Keratinocyte (primary cell): ENCODE results near the gene ODAD4. TPM values are rescaled to one million over a fixed set of nuclear protein-coding genes. Genes with fewer than 3 reads are reported as not detected.
"Not testable (repeated sequence)": the region's sequence is repeated elsewhere in the genome, so short reads cannot be mapped to it uniquely, and the experiment has no call there.

ENCODE experiments used
- DNase-seq: peaks from one replicate; pipeline ENCODE4 v3.0.0-alpha.2; 2011; ENCODE audit warnings: low read depth, missing footprints, low spot score
- FAIRE-seq: peaks from 2 replicates; lab custom pipeline; 2011; peaks lifted over from hg19 to GRCh38; lab: Jason Lieb, UNC
- H2AFZ ChIP-seq: 2 replicates; pipeline ENCODE4 v1.6.0; 2012; ENCODE audit warnings: low read length, control low read depth, inconsistent platforms; ENCODE audit not compliant: control insufficient read depth
- H3K27ac ChIP-seq: 2 replicates; pipeline ENCODE4 v1.5.1; 2011; ENCODE audit warnings: low read length; ENCODE audit not compliant: control insufficient read depth, insufficient read depth
- H3K27me3 ChIP-seq: 3 replicates; pipeline ENCODE4 v1.6.0; 2011; ENCODE audit warnings: low read length; ENCODE audit not compliant: control insufficient read depth, insufficient read depth; ENCODE audit errors: extremely low read depth
- H3K36me3 ChIP-seq, 2 experiments: 2 replicates in 1 of 2; 3 replicates in 1 of 2; pipeline ENCODE4 v1.5.1; 2011; ENCODE audit warnings: low read length in 2 of 2, mild to moderate bottlenecking in 1 of 2; ENCODE audit not compliant: control insufficient read depth in 2 of 2, insufficient read depth in 2 of 2; ENCODE audit errors: extremely low read depth in 1 of 2
- H3K4me1 ChIP-seq: 3 replicates; pipeline ENCODE4 v1.5.1; 2011; ENCODE audit warnings: low read length; ENCODE audit not compliant: control insufficient read depth, insufficient read depth; ENCODE audit errors: extremely low read depth
- H3K4me2 ChIP-seq: 3 replicates; pipeline ENCODE4 v1.6.0; 2011; ENCODE audit warnings: low read depth, low read length; ENCODE audit not compliant: control insufficient read depth, insufficient read depth; ENCODE audit errors: extremely low read depth
- H3K4me3 ChIP-seq, 3 experiments: fragments of 200-600 bp in 1 of 3; sonication (generic) in 1 of 3; 2 replicates in 2 of 3; 3 replicates in 1 of 3; pipeline ENCODE4 v1.5.1; 2011 to 2016; ENCODE audit warnings: low read length in 3 of 3, mild to moderate bottlenecking in 3 of 3, control low read depth in 2 of 3, inconsistent platforms in 1 of 3, low read depth in 1 of 3, mixed read lengths in 1 of 3, mixed run types in 1 of 3, moderate library complexity in 1 of 3; ENCODE audit not compliant: control insufficient read depth in 2 of 3, insufficient read depth in 2 of 3; ENCODE audit errors: extremely low read depth in 1 of 3
- H3K79me2 ChIP-seq: 2 replicates; pipeline ENCODE4 v1.6.0; 2012; ENCODE audit warnings: low read length; ENCODE audit not compliant: control insufficient read depth, insufficient read depth
- H3K9ac ChIP-seq: 3 replicates; pipeline ENCODE4 v1.6.0; 2011; ENCODE audit warnings: low read length; ENCODE audit not compliant: control insufficient read depth, insufficient read depth; ENCODE audit errors: extremely low read depth
- H3K9me1 ChIP-seq: 3 replicates; pipeline ENCODE4 v1.6.0; 2011; ENCODE audit warnings: low read length; ENCODE audit not compliant: control insufficient read depth, insufficient read depth; ENCODE audit errors: extremely low read depth
- H3K9me3 ChIP-seq: 2 replicates; pipeline ENCODE4 v1.5.1; 2012; ENCODE audit warnings: low read depth, low read length; ENCODE audit not compliant: control insufficient read depth
- H4K20me1 ChIP-seq: 3 replicates; pipeline ENCODE4 v1.6.0; 2011; ENCODE audit warnings: low read length; ENCODE audit not compliant: control insufficient read depth, insufficient read depth; ENCODE audit errors: extremely low read depth
- EZH2 ChIP-seq: IDR thresholded peaks from one replicate; pipeline ENCODE4 v1.6.1; 2012; ENCODE audit warnings: inconsistent platforms, mild to moderate bottlenecking, low read length, moderate library complexity
- dilution Hi-C: fragments of 300-500 bp; cut with MboI; formaldehyde crosslinking; loops from one replicate; pipeline ENCODE4 v1.7.0; 2020; ENCODE audit warnings: low sequenced_read_pairs; ENCODE audit not compliant: extremely low pct_ligation_motif_present
- polyA plus RNA-seq, 5 experiments: library from polyadenylated mRNA; depleted of rRNA in 3 of 5; stranded (reverse) in 3 of 5; stranded (forward) in 1 of 5; unstranded in 1 of 5; fragments of >200 nt; gene quantifications; 1 replicate in 1 of 5; 2 replicates in 3 of 5; 3 replicates in 1 of 5; pipeline versions ENCODE4 v1.2.1 to v1.2.3, GENCODE V29; 2011 to 2012; ENCODE audit warnings: missing spikeins in 2 of 5, low read depth in 1 of 5, low replicate concordance in 1 of 5
- TF ChIP-seq, protein P1 (sequence below), 3 experiments: IDR thresholded peaks in 1 of 3; conservative IDR thresholded peaks in 1 of 3; optimal IDR thresholded peaks in 1 of 3; 2 replicates in 2 of 3; 3 replicates in 1 of 3; pipeline versions ENCODE3 to v1.5.1; 2011; ENCODE audit warnings: low read length in 3 of 3, mild to moderate bottlenecking in 3 of 3, moderate library complexity in 2 of 3, control low read depth in 1 of 3, inconsistent platforms in 1 of 3; ENCODE audit not compliant: insufficient read depth in 2 of 3; ENCODE audit errors: extremely low read depth in 1 of 3

ODAD4 gene
- polyA plus RNA-seq, 1 donor (not counting 4 experiments of a cell fraction or from before 2014, with no cell fraction given) = 0.20 TPM

DNA sequence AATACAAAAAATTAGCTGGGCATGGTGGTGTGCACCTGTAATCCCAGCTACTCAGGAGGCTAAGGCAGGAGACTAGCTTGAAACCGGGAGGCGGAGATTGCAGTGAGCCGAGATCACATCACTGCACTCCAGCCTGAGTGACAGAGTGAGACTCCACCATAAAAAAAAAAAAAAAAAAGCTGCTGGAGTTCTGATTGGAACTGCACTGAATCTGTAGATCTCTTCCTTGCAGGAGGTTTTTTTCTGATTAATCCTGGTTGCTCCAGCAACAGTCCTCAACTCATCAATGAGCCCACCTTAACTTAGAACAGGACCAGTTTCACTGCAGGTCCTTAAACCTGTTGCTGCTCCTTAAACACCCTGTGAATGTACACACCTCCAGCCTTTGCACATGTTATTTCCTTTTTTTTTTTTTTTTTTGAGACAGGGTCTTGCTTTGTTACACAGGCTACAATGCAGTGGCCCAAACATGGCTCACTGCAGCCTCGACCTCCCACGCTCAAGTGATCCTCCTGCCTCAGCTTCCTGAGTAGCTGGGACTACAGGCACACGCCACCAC lies 1.6 kb upstream of the ODAD4 start:
- no peak overlapping the region for H3K27ac ChIP-seq
- DNase-seq = no peak
- no peak overlapping the region for H3K4me3 ChIP-seq
- no peaks in the 10 kb centered on the region for H3K27me3 ChIP-seq
- H4K20me1 ChIP-seq = no peaks in the 10 kb centered on the region
- no peak overlapping the region for H3K9ac ChIP-seq
- peak overlapping the region; percentile 95 for H3K4me2 ChIP-seq
- no peak overlapping the region for H2AFZ ChIP-seq
- no peaks in the 10 kb centered on the region for H3K9me3 ChIP-seq
- FAIRE-seq = no peak
- H3K79me2 ChIP-seq = no peaks in the 10 kb centered on the region
- H3K4me1 ChIP-seq = peaks cover 9% of the 10 kb centered on the region
- H3K36me3 ChIP-seq = no peaks in the 10 kb centered on the region
- dilution Hi-C loops = no loop called here
- TF ChIP-seq EZH2 = no peak
- TF ChIP-seq, protein P1, sequence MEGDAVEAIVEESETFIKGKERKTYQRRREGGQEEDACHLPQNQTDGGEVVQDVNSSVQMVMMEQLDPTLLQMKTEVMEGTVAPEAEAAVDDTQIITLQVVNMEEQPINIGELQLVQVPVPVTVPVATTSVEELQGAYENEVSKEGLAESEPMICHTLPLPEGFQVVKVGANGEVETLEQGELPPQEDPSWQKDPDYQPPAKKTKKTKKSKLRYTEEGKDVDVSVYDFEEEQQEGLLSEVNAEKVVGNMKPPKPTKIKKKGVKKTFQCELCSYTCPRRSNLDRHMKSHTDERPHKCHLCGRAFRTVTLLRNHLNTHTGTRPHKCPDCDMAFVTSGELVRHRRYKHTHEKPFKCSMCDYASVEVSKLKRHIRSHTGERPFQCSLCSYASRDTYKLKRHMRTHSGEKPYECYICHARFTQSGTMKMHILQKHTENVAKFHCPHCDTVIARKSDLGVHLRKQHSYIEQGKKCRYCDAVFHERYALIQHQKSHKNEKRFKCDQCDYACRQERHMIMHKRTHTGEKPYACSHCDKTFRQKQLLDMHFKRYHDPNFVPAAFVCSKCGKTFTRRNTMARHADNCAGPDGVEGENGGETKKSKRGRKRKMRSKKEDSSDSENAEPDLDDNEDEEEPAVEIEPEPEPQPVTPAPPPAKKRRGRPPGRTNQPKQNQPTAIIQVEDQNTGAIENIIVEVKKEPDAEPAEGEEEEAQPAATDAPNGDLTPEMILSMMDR (optimal IDR thresholded peaks at IDR 0.05 in 1 of 3, IDR thresholded peaks at IDR 0.05 in 1 of 3, conservative IDR thresholded peaks at IDR 0.05 in 1 of 3; ENCODE audit: extremely low read depth in 1 of 3, insufficient read depth in 2 of 3, low read length in 3 of 3) = no peak
- no peaks in the 10 kb centered on the region for H3K9me1 ChIP-seq

GRCh38 chr17:41930833-41931156 lies 378 bp downstream of the ODAD4 start:
- H3K4me1 ChIP-seq, FAIRE-seq, H3K9me1 ChIP-seq, dilution Hi-C loops, H3K27me3 ChIP-seq, H3K9me3 ChIP-seq, H3K79me2 ChIP-seq, H4K20me1 ChIP-seq, H3K36me3 ChIP-seq, DNase-seq: not testable (repeated sequence)
- H3K9ac ChIP-seq = peak overlapping the region; percentile 67
- H3K4me3 ChIP-seq = peak overlapping the region; percentile 53 to 88 (median 78)
- peak overlapping the region; percentile 72 for H3K27ac ChIP-seq
- peak overlapping the region; percentile 95 for H3K4me2 ChIP-seq
- peak overlapping the region; percentile 98 for H2AFZ ChIP-seq

- FAIRE-seq, H3K36me3 ChIP-seq, H3K4me2 ChIP-seq, H4K20me1 ChIP-seq, H3K27ac ChIP-seq, H3K9me1 ChIP-seq, DNase-seq, H3K4me3 ChIP-seq, dilution Hi-C loops, H2AFZ ChIP-seq, H3K9ac ChIP-seq, H3K4me1 ChIP-seq, H3K27me3 ChIP-seq, H3K79me2 ChIP-seq, H3K9me3 ChIP-seq: not testable (repeated sequence)
Observed at GRCh38 chr17:41931715-41932114, 1.3 kb downstream of the ODAD4 start.
